Measurements from ENCODE around the gene ARHGAP27. TPM values are rescaled to one million over a fixed set of nuclear protein-coding genes. Genes with fewer than 3 reads are reported as not detected.
"Not testable (repeated sequence)": the region's sequence is repeated elsewhere in the genome, so short reads cannot be mapped to it uniquely, and the experiment has no call there.

Gene ARHGAP27
- total and polyA plus RNA-seq, 2 donors = 23.1 to 73.8 TPM

- Histone ChIP-seq H3K36me3 (ENCODE audit: control insufficient read depth in 2 of 2, insufficient read depth in 2 of 2, low read length in 1 of 2) (peaks cover 19 to 33% of the 10 kb centered on the region in 2 donors), H3K4me1 (ENCODE audit: control insufficient read depth in 2 of 2, insufficient read depth in 2 of 2, low read length in 2 of 2) (peaks cover 3 to 14% of the 10 kb centered on the region in 2 donors)
- not testable (repeated sequence) for H3K9me3 ChIP-seq (ENCODE audit: control insufficient read depth in 2 of 2, insufficient read depth in 1 of 2, low read length in 1 of 2); H3K4me3 ChIP-seq (ENCODE audit: low read length in 2 of 2); DNase-seq (ENCODE audit: low read depth in 6 of 9, low spot score in 9 of 9); H3K27me3 ChIP-seq (ENCODE audit: control insufficient read depth in 2 of 2, insufficient read depth in 1 of 2, low read length in 1 of 2); H3K27ac ChIP-seq (ENCODE audit: low read depth in 1 of 2, low read length in 1 of 2)
- 100% methylated on average over 1 of the region's 1 CpG for WGBS
These were observed 15.8 kb upstream of the ARHGAP27 start for GRCh38 chr17:45448483-45448882.

- H3K27me3 ChIP-seq (ENCODE audit: control insufficient read depth in 2 of 2, insufficient read depth in 1 of 2, low read length in 1 of 2); DNase-seq (ENCODE audit: low read depth in 6 of 9, low spot score in 9 of 9); H3K4me3 ChIP-seq (ENCODE audit: low read length in 2 of 2); H3K9me3 ChIP-seq (ENCODE audit: control insufficient read depth in 2 of 2, insufficient read depth in 1 of 2, low read length in 1 of 2); H3K27ac ChIP-seq (ENCODE audit: low read depth in 1 of 2, low read length in 1 of 2): not testable (repeated sequence)
- 96% methylated on average over 7 of the region's 7 CpGs for WGBS
- H3K4me1 ChIP-seq (ENCODE audit: control insufficient read depth in 2 of 2, insufficient read depth in 2 of 2, low read length in 2 of 2) = peaks cover 3 to 14% of the 10 kb centered on the region in 2 donors
- H3K36me3 ChIP-seq (ENCODE audit: control insufficient read depth in 2 of 2, insufficient read depth in 2 of 2, low read length in 1 of 2) = peaks cover 17 to 33% of the 10 kb centered on the region in 2 donors
These were observed 15.4 kb upstream of the ARHGAP27 start for GRCh38 chr17:45448066-45448465.

DNA sequence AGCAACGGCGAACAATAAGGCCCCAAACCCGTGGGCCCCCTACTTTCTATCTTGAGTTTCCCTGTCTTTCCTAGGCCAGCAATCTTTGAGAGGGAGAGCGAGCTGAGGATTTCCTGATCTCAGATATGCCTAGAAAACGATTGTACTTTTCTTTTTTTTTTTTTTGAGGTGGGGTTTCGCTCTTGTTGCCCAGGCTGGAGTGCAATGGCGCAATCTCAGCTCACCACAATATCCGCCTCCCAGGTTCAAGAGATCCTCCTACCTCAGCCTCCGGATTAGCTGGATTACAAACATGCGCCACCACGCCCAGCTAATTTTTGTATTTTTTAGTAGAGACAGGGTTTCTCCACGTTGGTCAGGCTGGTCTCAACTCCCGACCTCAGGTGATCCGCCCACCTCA is 15.0 kb upstream of the ARHGAP27 start:
- 90% methylated on average over 14 of the region's 14 CpGs for WGBS
- Histone ChIP-seq H3K4me1 (ENCODE audit: control insufficient read depth in 2 of 2, insufficient read depth in 2 of 2, low read length in 2 of 2) (peaks cover 3 to 17% of the 10 kb centered on the region in 2 donors), H3K36me3 (ENCODE audit: control insufficient read depth in 2 of 2, insufficient read depth in 2 of 2, low read length in 1 of 2) (peaks cover 14 to 33% of the 10 kb centered on the region in 2 donors)
- not testable (repeated sequence) for H3K27me3 ChIP-seq (ENCODE audit: control insufficient read depth in 2 of 2, insufficient read depth in 1 of 2, low read length in 1 of 2); H3K27ac ChIP-seq (ENCODE audit: low read depth in 1 of 2, low read length in 1 of 2); H3K9me3 ChIP-seq (ENCODE audit: control insufficient read depth in 2 of 2, insufficient read depth in 1 of 2, low read length in 1 of 2); H3K4me3 ChIP-seq (ENCODE audit: low read length in 2 of 2); DNase-seq (ENCODE audit: low read depth in 6 of 9, low spot score in 9 of 9)

DNA sequence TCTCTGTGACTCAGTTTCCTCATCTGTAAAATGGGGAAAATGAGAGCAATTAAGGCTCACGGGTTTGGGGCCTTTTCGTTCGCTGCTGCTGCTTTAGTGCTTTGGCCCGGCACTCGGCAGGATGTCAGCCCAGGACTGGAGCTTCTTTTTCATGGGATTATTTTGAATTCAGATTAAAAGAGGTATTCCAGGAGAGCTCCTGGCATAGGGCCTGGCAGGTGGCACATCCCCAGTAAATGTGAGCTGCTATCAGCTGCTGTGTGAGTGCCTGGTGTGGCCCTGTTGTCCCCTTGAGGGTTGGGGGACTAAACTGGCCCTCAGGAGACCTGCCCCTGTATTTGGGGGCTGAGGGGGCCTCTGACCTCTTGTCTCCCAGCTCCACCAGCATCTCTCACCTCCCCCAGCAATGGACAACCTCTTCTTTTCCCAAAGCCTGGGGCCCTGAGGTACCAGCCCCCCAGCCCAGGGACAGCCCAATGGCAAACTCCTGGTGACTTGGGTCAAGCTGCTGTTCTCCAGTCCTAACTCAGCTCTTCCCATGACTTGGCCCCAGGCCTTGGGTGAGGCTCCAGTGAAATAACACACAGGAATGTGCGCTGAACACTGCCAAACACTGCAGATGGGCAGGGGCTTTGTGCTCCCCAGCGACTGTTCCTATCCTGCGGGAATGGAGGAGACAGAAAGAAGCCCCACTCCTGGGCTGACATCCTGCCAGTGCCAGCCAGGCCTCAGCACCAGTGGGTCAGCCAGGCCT is 14.4 kb upstream of the ARHGAP27 start:
- peaks cover 14 to 33% of the 10 kb centered on the region in 2 donors for H3K36me3 ChIP-seq (ENCODE audit: control insufficient read depth in 2 of 2, insufficient read depth in 2 of 2, low read length in 1 of 2)
- DNase-seq (ENCODE audit: low read depth in 6 of 9, low spot score in 9 of 9) = not testable (repeated sequence)

DNA sequence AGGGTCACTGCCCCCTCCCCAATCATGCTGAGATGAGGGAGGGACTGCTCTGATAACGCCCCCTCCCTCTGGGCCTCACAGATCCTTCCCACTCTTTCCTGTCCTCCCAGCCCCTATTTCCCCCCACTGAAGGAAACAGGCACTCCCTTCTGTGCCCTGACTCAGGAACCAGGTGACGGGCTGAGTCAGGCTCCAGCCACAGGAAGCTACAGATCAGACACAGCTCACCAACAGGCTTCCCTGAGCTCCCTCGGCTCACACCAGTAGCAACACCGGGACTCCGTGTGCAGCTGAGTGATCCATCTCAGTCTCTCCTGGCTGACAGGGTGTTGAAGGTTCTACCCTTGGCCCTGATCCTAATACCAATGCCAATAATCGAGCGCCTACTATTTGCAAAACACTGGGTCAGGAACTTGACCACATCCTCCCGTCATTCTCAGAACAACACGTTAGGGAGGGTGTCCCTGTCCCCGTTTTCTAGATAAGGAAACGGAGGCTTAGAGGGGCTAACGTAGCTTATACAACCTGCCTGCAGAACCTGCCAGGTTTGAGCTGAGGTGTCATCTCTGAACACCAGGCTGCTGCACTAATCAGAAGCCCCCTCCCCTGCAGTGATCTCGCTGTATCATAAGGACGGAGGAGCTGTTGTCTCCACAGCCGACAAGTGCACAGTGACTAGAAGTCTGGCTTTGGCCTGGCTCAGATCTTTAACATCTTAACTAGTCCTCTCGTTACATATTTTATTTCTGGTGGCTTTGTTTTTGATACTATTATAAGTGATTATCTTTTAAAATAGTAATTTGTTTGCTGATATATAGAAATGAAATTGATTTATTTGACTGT is 13.5 kb upstream of the ARHGAP27 start:
- 41% methylated on average over 16 of the region's 16 CpGs for WGBS
- Histone ChIP-seq H3K4me1 (ENCODE audit: control insufficient read depth in 2 of 2, insufficient read depth in 2 of 2, low read length in 2 of 2) (peaks cover 5 to 25% of the 10 kb centered on the region in 2 donors), H3K36me3 (ENCODE audit: control insufficient read depth in 2 of 2, insufficient read depth in 2 of 2, low read length in 1 of 2) (peaks cover 14 to 31% of the 10 kb centered on the region in 2 donors)
- H3K9me3 ChIP-seq (ENCODE audit: control insufficient read depth in 2 of 2, insufficient read depth in 1 of 2, low read length in 1 of 2); H3K27me3 ChIP-seq (ENCODE audit: control insufficient read depth in 2 of 2, insufficient read depth in 1 of 2, low read length in 1 of 2); H3K27ac ChIP-seq (ENCODE audit: low read depth in 1 of 2, low read length in 1 of 2); H3K4me3 ChIP-seq (ENCODE audit: low read length in 2 of 2): not testable (repeated sequence)
- DNase-seq (ENCODE audit: low read depth in 6 of 9, low spot score in 9 of 9) = peak in 1 of 9 donors; percentile 10

More for the DNA sequence above, 14.4 kb upstream of the ARHGAP27 start:
- 98% methylated on average over 8 of the region's 8 CpGs for WGBS
- H3K27ac ChIP-seq (ENCODE audit: low read depth in 1 of 2, low read length in 1 of 2); H3K4me3 ChIP-seq (ENCODE audit: low read length in 2 of 2); H3K27me3 ChIP-seq (ENCODE audit: control insufficient read depth in 2 of 2, insufficient read depth in 1 of 2, low read length in 1 of 2); H3K9me3 ChIP-seq (ENCODE audit: control insufficient read depth in 2 of 2, insufficient read depth in 1 of 2, low read length in 1 of 2): not testable (repeated sequence)
- peaks cover 3 to 21% of the 10 kb centered on the region in 2 donors for H3K4me1 ChIP-seq (ENCODE audit: control insufficient read depth in 2 of 2, insufficient read depth in 2 of 2, low read length in 2 of 2)

GRCh38 chr17:45444856-45445820 is 12.5 kb upstream of the ARHGAP27 start:
- not testable (repeated sequence) for DNase-seq (ENCODE audit: low read depth in 6 of 9, low spot score in 9 of 9); H3K9me3 ChIP-seq (ENCODE audit: control insufficient read depth in 2 of 2, insufficient read depth in 1 of 2, low read length in 1 of 2); H3K27ac ChIP-seq (ENCODE audit: low read depth in 1 of 2, low read length in 1 of 2); H3K27me3 ChIP-seq (ENCODE audit: control insufficient read depth in 2 of 2, insufficient read depth in 1 of 2, low read length in 1 of 2); H3K4me3 ChIP-seq (ENCODE audit: low read length in 2 of 2)
- Histone ChIP-seq H3K36me3 (ENCODE audit: control insufficient read depth in 2 of 2, insufficient read depth in 2 of 2, low read length in 1 of 2) (peaks cover 14 to 27% of the 10 kb centered on the region in 2 donors), H3K4me1 (ENCODE audit: control insufficient read depth in 2 of 2, insufficient read depth in 2 of 2, low read length in 2 of 2) (peaks cover 15 to 33% of the 10 kb centered on the region in 2 donors)
- 95% methylated on average over 21 of the region's 21 CpGs for WGBS

DNA sequence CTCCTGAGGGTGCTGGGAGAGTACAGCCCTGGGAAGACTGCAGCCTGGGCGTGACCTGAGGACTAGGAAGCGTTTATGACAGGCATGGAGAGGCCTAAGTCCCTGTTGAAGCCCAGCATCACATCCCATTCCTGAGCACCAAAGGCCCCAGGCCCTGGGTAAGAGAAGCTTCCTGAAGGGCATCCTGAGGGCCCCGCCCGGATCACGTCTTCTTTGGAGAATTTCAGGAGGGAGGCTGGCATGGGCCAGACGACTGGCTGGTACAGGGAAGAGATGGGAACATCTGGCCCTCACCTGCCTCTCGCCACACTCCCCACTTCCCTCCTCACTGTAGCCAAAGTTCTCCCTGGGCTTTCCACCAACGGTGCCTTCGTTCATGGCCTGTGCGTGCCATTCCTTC is 11.6 kb upstream of the ARHGAP27 start:
- H3K27ac ChIP-seq (ENCODE audit: low read depth in 1 of 2, low read length in 1 of 2); DNase-seq (ENCODE audit: low read depth in 6 of 9, low spot score in 9 of 9); H3K4me3 ChIP-seq (ENCODE audit: low read length in 2 of 2); H3K9me3 ChIP-seq (ENCODE audit: control insufficient read depth in 2 of 2, insufficient read depth in 1 of 2, low read length in 1 of 2); H3K27me3 ChIP-seq (ENCODE audit: control insufficient read depth in 2 of 2, insufficient read depth in 1 of 2, low read length in 1 of 2): not testable (repeated sequence)
- Histone ChIP-seq H3K4me1 (ENCODE audit: control insufficient read depth in 2 of 2, insufficient read depth in 2 of 2, low read length in 2 of 2) (peaks cover 16 to 41% of the 10 kb centered on the region in 2 donors), H3K36me3 (ENCODE audit: control insufficient read depth in 2 of 2, insufficient read depth in 2 of 2, low read length in 1 of 2) (peaks cover 13 to 25% of the 10 kb centered on the region in 2 donors)
- WGBS = 90% methylated on average over 10 of the region's 10 CpGs

DNA sequence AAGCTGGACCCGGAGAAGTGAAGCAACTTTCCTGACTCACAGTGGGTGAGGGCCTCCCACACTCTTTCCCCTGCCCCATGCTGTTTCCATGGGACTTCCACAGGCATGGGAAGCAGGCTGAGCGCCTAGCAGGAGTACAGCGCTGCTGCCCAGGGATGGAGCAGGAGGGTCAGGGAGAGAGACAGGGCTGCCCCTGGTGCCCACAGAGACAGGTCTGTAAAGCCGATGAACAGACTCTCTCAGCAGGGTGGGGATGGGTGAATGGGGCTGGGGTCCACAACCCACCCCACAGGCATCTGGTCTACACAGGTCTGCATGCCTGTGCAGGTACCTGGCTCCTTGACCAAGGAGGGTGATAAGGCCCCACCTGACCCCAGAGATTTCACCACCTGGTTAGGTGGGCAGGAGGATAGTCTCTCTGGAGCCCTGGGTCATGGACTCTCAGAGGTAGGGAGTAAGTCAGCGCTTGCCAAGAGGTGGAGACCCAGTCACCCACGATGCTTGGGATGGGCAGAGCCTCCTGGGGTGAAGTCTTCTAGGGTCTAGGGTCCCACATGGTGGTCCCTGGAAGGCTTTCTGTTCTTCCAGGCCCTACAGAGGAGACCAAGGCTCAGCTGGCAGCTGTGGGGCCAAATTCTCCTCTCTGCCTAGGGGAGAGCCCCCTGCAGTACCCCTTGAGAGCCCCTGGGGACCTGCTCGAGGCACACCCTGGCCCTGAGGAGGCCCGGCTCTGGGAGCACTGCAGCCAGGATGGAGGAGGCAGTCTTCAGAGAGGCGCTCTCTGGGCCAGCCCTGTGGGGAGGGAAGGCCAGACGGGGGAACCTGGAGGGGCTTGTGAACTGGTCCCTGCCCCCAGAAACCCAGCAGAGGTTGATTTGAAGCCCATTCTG is 10.9 kb upstream of the ARHGAP27 start:
- Histone ChIP-seq H3K36me3 (ENCODE audit: control insufficient read depth in 2 of 2, insufficient read depth in 2 of 2, low read length in 1 of 2) (peaks cover 18 to 32% of the 10 kb centered on the region in 2 donors), H3K4me1 (ENCODE audit: control insufficient read depth in 2 of 2, insufficient read depth in 2 of 2, low read length in 2 of 2) (peaks cover 16 to 45% of the 10 kb centered on the region in 2 donors)
- not testable (repeated sequence) for DNase-seq (ENCODE audit: low read depth in 6 of 9, low spot score in 9 of 9); H3K9me3 ChIP-seq (ENCODE audit: control insufficient read depth in 2 of 2, insufficient read depth in 1 of 2, low read length in 1 of 2); H3K27ac ChIP-seq (ENCODE audit: low read depth in 1 of 2, low read length in 1 of 2); H3K27me3 ChIP-seq (ENCODE audit: control insufficient read depth in 2 of 2, insufficient read depth in 1 of 2, low read length in 1 of 2); H3K4me3 ChIP-seq (ENCODE audit: low read length in 2 of 2)
- WGBS = 96% methylated on average over 10 of the region's 10 CpGs

Data from thymus (tissue), 11 donors.